SH-SY5Y (cell line): ENCODE measurements around the gene SPC24.

Source experiments
- GATA2 ChIP-seq: IDR thresholded peaks from 2 replicates; pipeline ENCODE4 v1.6.1; 2011; ENCODE audit warnings: mild to moderate bottlenecking, low read depth, low read length
- GATA3 ChIP-seq: IDR thresholded peaks from 2 replicates; pipeline ENCODE4 v1.6.1; 2011; ENCODE audit warnings: low read depth, mild to moderate bottlenecking, low read length, moderate library complexity

- TF ChIP-seq GATA3 (no peak), GATA2 (no peak)
Observed at GRCh38 chr19:11115042-11115441, 40.5 kb downstream of the SPC24 start.
